ENCODE measurements around the gene OPCML. TPM values are rescaled to one million over a fixed set of nuclear protein-coding genes. Genes with fewer than 3 reads are reported as not detected.

Gene OPCML
- total RNA-seq: under 1 TPM in 1 of 2 donors, not detected in 1; 0.34 TPM

DNA sequence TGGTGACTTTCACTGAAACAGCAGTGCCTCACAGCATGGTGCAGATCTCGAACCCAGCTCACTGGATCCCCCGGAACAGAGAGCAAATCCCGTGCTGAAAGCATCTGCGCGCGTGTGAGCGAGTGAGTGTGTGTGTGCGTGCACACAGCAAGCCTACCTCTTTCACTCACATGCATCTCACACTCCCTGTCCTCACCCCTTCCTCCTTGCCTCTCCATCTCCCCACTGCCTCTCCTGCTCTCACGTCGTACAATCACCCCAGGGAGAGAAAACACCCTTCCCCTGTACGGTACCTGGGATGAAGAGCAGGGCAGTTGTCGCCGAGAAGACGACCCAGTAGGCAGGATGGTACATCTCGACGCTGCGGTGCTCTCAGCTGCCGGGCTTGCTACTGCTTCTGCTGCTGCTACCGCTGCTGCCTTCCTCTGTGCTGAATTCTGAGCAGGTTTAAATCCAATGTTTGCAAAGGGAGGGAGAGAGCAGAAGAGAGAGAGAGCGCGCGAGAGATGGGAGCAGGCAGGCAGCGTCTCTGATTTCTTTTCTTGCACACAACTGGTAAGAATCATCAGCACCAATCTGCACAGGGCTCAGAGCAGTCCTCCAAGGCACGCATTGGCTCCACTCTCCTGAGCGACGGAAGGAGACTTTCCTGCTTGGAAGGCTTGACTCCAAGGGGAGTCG, at the start of gene OPCML:
Gene OPCML (minus strand): TSS at position 531 of the 681 bp plus-strand sequence.
- no peaks in the 10 kb centered on the region for H3K9me3 ChIP-seq
- H3K27me3 ChIP-seq (replicated peaks; ENCODE audit: insufficient read depth): peaks cover 11% of the 10 kb centered on the region
- TF ChIP-seq POLR2AphosphoS5 (IDR thresholded peaks at IDR 0.05): no peak
- TF ChIP-seq POLR2A (IDR thresholded peaks at IDR 0.05): no peak
- TF ChIP-seq, protein P1, sequence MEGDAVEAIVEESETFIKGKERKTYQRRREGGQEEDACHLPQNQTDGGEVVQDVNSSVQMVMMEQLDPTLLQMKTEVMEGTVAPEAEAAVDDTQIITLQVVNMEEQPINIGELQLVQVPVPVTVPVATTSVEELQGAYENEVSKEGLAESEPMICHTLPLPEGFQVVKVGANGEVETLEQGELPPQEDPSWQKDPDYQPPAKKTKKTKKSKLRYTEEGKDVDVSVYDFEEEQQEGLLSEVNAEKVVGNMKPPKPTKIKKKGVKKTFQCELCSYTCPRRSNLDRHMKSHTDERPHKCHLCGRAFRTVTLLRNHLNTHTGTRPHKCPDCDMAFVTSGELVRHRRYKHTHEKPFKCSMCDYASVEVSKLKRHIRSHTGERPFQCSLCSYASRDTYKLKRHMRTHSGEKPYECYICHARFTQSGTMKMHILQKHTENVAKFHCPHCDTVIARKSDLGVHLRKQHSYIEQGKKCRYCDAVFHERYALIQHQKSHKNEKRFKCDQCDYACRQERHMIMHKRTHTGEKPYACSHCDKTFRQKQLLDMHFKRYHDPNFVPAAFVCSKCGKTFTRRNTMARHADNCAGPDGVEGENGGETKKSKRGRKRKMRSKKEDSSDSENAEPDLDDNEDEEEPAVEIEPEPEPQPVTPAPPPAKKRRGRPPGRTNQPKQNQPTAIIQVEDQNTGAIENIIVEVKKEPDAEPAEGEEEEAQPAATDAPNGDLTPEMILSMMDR (IDR thresholded peaks at IDR 0.05): no peak
- intact Hi-C loops (cut with DNase I): no loop called here
- H3K4me3 ChIP-seq: no peak within 1 kb of the TSS
- no peak for DNase-seq (ENCODE audit: low spot score)
- H3K36me3 ChIP-seq: no peaks in the 10 kb centered on the region
- 3% methylated on average over 27 of the region's 27 CpGs for WGBS
- H3K4me1 ChIP-seq (replicated peaks): no peaks in the 10 kb centered on the region
- no peak within 1 kb of the TSS for H3K27ac ChIP-seq

- intact Hi-C loops (cut with DNase I): no loop called here
- Histone ChIP-seq H3K4me3 (no peak overlapping the region), H3K27me3 (replicated peaks; ENCODE audit: insufficient read depth) (no peaks in the 10 kb centered on the region), H3K9me3 (no peaks in the 10 kb centered on the region), H3K4me1 (replicated peaks) (no peaks in the 10 kb centered on the region), H3K27ac (no peak overlapping the region), H3K36me3 (no peaks in the 10 kb centered on the region)
- TF ChIP-seq, protein P1 (IDR thresholded peaks at IDR 0.05): no peak
- TF ChIP-seq POLR2A (IDR thresholded peaks at IDR 0.05): no peak
- no peak for TF ChIP-seq POLR2AphosphoS5 (IDR thresholded peaks at IDR 0.05)
- no peak for DNase-seq (ENCODE audit: low spot score)
- WGBS: 99% methylated on average over 6 of the region's 6 CpGs
Measured at GRCh38 chr11:133581091-133581490, 48.8 kb upstream of the OPCML start.

- no peak overlapping the region for H3K27ac ChIP-seq
- H3K4me3 ChIP-seq: no peak overlapping the region
- H3K36me3 ChIP-seq: no peaks in the 10 kb centered on the region
- H3K4me1 ChIP-seq (replicated peaks): no peaks in the 10 kb centered on the region
- TF ChIP-seq POLR2A (IDR thresholded peaks at IDR 0.05): no peak
- TF ChIP-seq, protein P1 (IDR thresholded peaks at IDR 0.05): no peak
- TF ChIP-seq POLR2AphosphoS5 (IDR thresholded peaks at IDR 0.05): no peak
- no peaks in the 10 kb centered on the region for H3K27me3 ChIP-seq (replicated peaks; ENCODE audit: insufficient read depth)
- intact Hi-C loops (cut with DNase I): no loop called here
- 57% methylated on average over 23 of the region's 38 CpGs for WGBS
- no peaks in the 10 kb centered on the region for H3K9me3 ChIP-seq
- no peak for DNase-seq (ENCODE audit: low spot score)
Measured at GRCh38 chr11:133579165-133580031, 47.1 kb upstream of the OPCML start.

GRCh38 chr11:133577403-133577802, 45.1 kb upstream of the OPCML start:
- no peaks in the 10 kb centered on the region for H3K9me3 ChIP-seq
- H3K4me3 ChIP-seq: no peak overlapping the region
- intact Hi-C loops (cut with DNase I): no loop called here
- WGBS: 89% methylated on average over 3 of the region's 3 CpGs
- H3K4me1 ChIP-seq (replicated peaks): no peaks in the 10 kb centered on the region
- DNase-seq (ENCODE audit: low spot score): no peak
- H3K36me3 ChIP-seq: no peaks in the 10 kb centered on the region
- H3K27me3 ChIP-seq (replicated peaks; ENCODE audit: insufficient read depth): no peaks in the 10 kb centered on the region
- TF ChIP-seq POLR2AphosphoS5 (IDR thresholded peaks at IDR 0.05): no peak
- TF ChIP-seq POLR2A (IDR thresholded peaks at IDR 0.05): no peak
- TF ChIP-seq, protein P1 (IDR thresholded peaks at IDR 0.05): no peak
- no peak overlapping the region for H3K27ac ChIP-seq

Data from prostate gland (tissue), 2 donors.